Esophagus muscularis mucosa (tissue), 4 donors: ENCODE measurements around the gene SCARB2. TPM values are rescaled to one million over a fixed set of nuclear protein-coding genes. Genes with fewer than 3 reads are reported as not detected.

ENCODE experiments used
- DNase-seq: peaks from one replicate; pipeline ENCODE4 v3.0.0-alpha.2; 2017; ENCODE audit errors: extremely low spot score
- H3K27ac ChIP-seq, 4 donors: fragments of 200-600 bp; sonication (generic); replicated peaks in 1 of 4; 1 replicate in 3 of 4; 2 replicates in 1 of 4; pipeline ENCODE4 v1.5.1; 2016 to 2019; ENCODE audit warnings: mild to moderate bottlenecking in 1 of 4
- H3K27me3 ChIP-seq, 4 donors: fragments of 200-600 bp; sonication (generic); one replicate each; pipeline versions ENCODE4 v1.5.1 to v1.6.0; 2016 to 2019
- H3K36me3 ChIP-seq, 4 donors: fragments of 200-600 bp; sonication (generic); one replicate each; pipeline ENCODE4 v1.5.1; 2016 to 2019
- H3K4me1 ChIP-seq, 4 donors: fragments of 200-600 bp; sonication (generic); one replicate each; pipeline ENCODE4 v1.5.1; 2016 to 2019
- H3K4me3 ChIP-seq, 4 donors: fragments of 200-600 bp; sonication (generic); 1 replicate in 2 of 4; 2 replicates in 2 of 4; pipeline ENCODE4 v1.5.1; 2016 to 2019; ENCODE audit warnings: mild to moderate bottlenecking in 4 of 4, moderate library complexity in 1 of 4
- H3K9me3 ChIP-seq, 4 donors: fragments of 200-600 bp; sonication (generic); 1 replicate in 3 of 4; 2 replicates in 1 of 4; pipeline ENCODE4 v1.5.1; 2016 to 2019
- EP300 ChIP-seq: sonication (generic); formaldehyde crosslinking; IDR thresholded peaks from one replicate; pipeline ENCODE4 v1.6.1; 2017; ENCODE audit warnings: antibody characterized with exemption
- POLR2A ChIP-seq: fragments of 450-650 bp; IDR thresholded peaks from one replicate; pipeline ENCODE4 v1.6.1; 2017; ENCODE audit warnings: antibody characterized with exemption, moderate library complexity, mild to moderate bottlenecking, low read depth
- POLR2AphosphoS5 ChIP-seq, 2 donors: sonication (generic); formaldehyde crosslinking; IDR thresholded peaks; one replicate each; pipeline ENCODE4 v1.6.1; 2017; ENCODE audit warnings: antibody characterized with exemption in 2 of 2
- WGBS: methylation state at CpG from one replicate; pipeline ENCODE4 v1.1.5; 2018; 5-methylcytosine and 5-hydroxymethylcytosine counted together
- intact Hi-C: fragments of 100-400 bp; cut with DNase I; formaldehyde crosslinking; loops from one replicate; pipeline ENCODE4 v1.15.1; 2023
- total RNA-seq, 4 donors: library from RNA; depleted of rRNA; stranded (reverse); fragments of >200 nt; gene quantifications; one replicate each; pipeline versions ENCODE4 v1.1.0 to v1.2.1, GENCODE V29; 2016
- TF ChIP-seq, protein P1 (sequence below), 3 experiments: fragments of 200-600 bp in 2 of 3; fragments of 450-650 bp in 1 of 3; sonication (generic) in 2 of 3; IDR thresholded peaks; one replicate each; pipeline ENCODE4 v1.5.1; 2017 to 2019; ENCODE audit warnings: antibody characterized with exemption in 3 of 3, mild to moderate bottlenecking in 2 of 3, moderate library complexity in 1 of 3

Gene SCARB2
- total RNA-seq, 4 donors from 2014 or later, result 89.3 to 118 (median 106) TPM

DNA sequence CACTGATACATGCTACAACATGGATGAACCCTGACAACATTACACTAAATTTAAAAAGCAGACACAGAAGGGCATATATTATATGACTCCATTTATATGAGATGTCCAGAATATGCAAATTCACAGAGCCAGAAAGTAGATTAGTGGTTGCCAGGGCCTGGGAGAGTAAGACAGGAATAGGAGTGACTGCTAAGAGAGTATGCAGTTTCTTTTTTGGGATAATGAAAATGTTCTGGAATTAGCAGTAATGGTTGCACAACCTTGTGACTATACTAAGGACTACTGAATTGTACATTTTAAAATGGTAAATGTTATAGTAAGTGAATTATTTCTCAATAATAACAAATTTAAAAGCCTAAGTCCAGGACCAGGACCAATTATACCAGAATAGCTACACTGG lies 35.9 kb downstream of the SCARB2 start:
- Histone ChIP-seq H3K36me3 (peaks cover 8 to 52% (median 30%) of the 10 kb centered on the region in 4 donors), H3K27ac (no peak overlapping the region), H3K9me3 (no peaks in the 10 kb centered on the region), H3K4me1 (peaks cover 10 to 22% (median 15%) of the 10 kb centered on the region in 4 donors), H3K4me3 (no peak overlapping the region), H3K27me3 (no peaks in the 10 kb centered on the region)
- DNase-seq, result no peak
- TF ChIP-seq EP300, result no peak
- TF ChIP-seq, protein P1, sequence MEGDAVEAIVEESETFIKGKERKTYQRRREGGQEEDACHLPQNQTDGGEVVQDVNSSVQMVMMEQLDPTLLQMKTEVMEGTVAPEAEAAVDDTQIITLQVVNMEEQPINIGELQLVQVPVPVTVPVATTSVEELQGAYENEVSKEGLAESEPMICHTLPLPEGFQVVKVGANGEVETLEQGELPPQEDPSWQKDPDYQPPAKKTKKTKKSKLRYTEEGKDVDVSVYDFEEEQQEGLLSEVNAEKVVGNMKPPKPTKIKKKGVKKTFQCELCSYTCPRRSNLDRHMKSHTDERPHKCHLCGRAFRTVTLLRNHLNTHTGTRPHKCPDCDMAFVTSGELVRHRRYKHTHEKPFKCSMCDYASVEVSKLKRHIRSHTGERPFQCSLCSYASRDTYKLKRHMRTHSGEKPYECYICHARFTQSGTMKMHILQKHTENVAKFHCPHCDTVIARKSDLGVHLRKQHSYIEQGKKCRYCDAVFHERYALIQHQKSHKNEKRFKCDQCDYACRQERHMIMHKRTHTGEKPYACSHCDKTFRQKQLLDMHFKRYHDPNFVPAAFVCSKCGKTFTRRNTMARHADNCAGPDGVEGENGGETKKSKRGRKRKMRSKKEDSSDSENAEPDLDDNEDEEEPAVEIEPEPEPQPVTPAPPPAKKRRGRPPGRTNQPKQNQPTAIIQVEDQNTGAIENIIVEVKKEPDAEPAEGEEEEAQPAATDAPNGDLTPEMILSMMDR (IDR thresholded peaks at IDR 0.05), result no peak
- no peak for TF ChIP-seq POLR2AphosphoS5 (IDR thresholded peaks at IDR 0.05)
- no peak for TF ChIP-seq POLR2A
- intact Hi-C loops, result loop anchor here (2.0 to 5.0 kb wide), 2 partner anchors 130 to 247 kb away; partner anchors contain the start of gene STBD1

DNA sequence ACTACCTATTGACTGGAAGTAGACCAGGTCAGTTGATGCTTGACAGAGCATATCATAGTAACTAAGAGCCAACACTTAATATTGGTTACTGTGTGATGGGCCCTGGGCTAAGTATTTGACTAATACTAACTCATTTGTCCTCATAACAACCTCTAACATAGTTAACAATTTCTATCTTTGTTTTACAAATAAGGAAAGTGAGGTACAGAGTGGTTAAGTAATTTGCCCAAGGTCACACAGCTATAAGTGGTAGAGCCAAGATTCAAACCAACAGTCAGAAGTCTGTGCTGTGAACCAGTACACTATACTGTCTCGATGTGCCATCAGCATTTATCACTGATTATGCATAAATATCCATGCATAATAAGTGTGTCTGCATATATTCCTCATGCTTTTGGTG lies 38.3 kb downstream of the SCARB2 start:
- no peaks in the 10 kb centered on the region for H3K27me3 ChIP-seq
- no peak for TF ChIP-seq EP300
- TF ChIP-seq POLR2A, result no peak
- TF ChIP-seq POLR2AphosphoS5 (IDR thresholded peaks at IDR 0.05), result no peak
- TF ChIP-seq, protein P1 (IDR thresholded peaks at IDR 0.05), result no peak
- DNase-seq, result no peak
- no peaks in the 10 kb centered on the region for H3K9me3 ChIP-seq
- H3K4me3 ChIP-seq, result no peak overlapping the region
- intact Hi-C loops, result loop anchor here (5.0 kb wide), 1 partner anchor 132 kb away; the partner anchor contains the start of gene STBD1
- H3K36me3 ChIP-seq, result peaks cover 8 to 74% (median 40%) of the 10 kb centered on the region in 4 donors
- 94% methylated on average over 1 of the region's 1 CpG for WGBS
- peaks cover 10 to 22% (median 15%) of the 10 kb centered on the region in 4 donors for H3K4me1 ChIP-seq
- H3K27ac ChIP-seq, result no peak overlapping the region

DNA sequence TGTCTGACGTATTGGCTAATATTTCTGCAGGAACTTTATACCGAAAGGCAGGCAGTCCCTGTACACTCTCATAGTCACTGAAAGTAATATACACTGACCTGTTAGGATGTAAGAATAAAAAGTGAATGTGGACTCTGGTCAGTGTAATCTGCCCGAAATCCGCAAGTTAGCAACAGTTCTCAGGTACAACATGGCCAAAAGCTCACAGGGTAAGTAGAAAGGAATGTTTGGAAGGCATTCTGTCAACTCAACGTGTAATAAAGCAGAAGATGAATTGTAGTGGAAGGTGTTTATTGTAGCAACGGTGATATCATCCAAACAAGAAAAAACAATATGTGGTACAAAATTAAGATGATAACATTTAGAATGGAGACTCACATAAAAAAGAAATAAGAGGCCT lies 39.4 kb downstream of the SCARB2 start:
- no peak for TF ChIP-seq EP300
- TF ChIP-seq POLR2AphosphoS5 (IDR thresholded peaks at IDR 0.05), result peak in 1 of 2 donors; percentile 14
- 65% methylated on average over 6 of the region's 6 CpGs for WGBS
- H3K36me3 ChIP-seq, result peaks cover 13 to 76% (median 48%) of the 10 kb centered on the region in 4 donors
- no peaks in the 10 kb centered on the region for H3K27me3 ChIP-seq
- DNase-seq, result no peak
- intact Hi-C loops, result no loop called here
- no peak overlapping the region for H3K4me3 ChIP-seq
- H3K4me1 ChIP-seq, result peaks cover 0 to 17% (median 7%) of the 10 kb centered on the region in 4 donors
- no peaks in the 10 kb centered on the region for H3K9me3 ChIP-seq
- peak overlapping the region in 2 of 4 donors; percentile 29 to 32 for H3K27ac ChIP-seq

- DNase-seq, result no peak
- Histone ChIP-seq H3K27ac (no peak overlapping the region), H3K27me3 (no peaks in the 10 kb centered on the region), H3K9me3 (no peaks in the 10 kb centered on the region), H3K4me1 (no peaks in the 10 kb centered on the region), H3K36me3 (peaks cover 51 to 96% (median 75%) of the 10 kb centered on the region in 4 donors), H3K4me3 (no peak overlapping the region)
- no peak for TF ChIP-seq POLR2AphosphoS5 (IDR thresholded peaks at IDR 0.05)
- no peak for TF ChIP-seq POLR2A
- no peak for TF ChIP-seq EP300
- TF ChIP-seq, protein P1 (IDR thresholded peaks at IDR 0.05), result no peak
- whole genome bisulfite sequencing, result 100% methylated on average over 3 of the region's 3 CpGs
- intact Hi-C loops, result no loop called here
These were observed 44.9 kb downstream of the SCARB2 start for GRCh38 chr4:76168688-76169087.

GRCh38 chr4:76166480-76166879 lies 47.1 kb downstream of the SCARB2 start:
- peaks cover 63 to 98% (median 81%) of the 10 kb centered on the region in 4 donors for H3K36me3 ChIP-seq
- H3K4me1 ChIP-seq, result no peaks in the 10 kb centered on the region
- no peak overlapping the region for H3K4me3 ChIP-seq
- 91% methylated on average over 3 of the region's 3 CpGs for WGBS
- H3K9me3 ChIP-seq, result no peaks in the 10 kb centered on the region
- no peaks in the 10 kb centered on the region for H3K27me3 ChIP-seq
- TF ChIP-seq EP300 (no peak), POLR2A (no peak), POLR2AphosphoS5 (IDR thresholded peaks at IDR 0.05) (no peak)
- TF ChIP-seq, protein P1 (IDR thresholded peaks at IDR 0.05), result no peak
- intact Hi-C loops, result no loop called here
- H3K27ac ChIP-seq, result no peak overlapping the region
- no peak for DNase-seq
